K562 (cell line): ENCODE measurements around the gene PRKAG2. TPM values are rescaled to one million over a fixed set of nuclear protein-coding genes. Genes with fewer than 3 reads are reported as not detected.

Experiments
- ATAC-seq: fragments of 200-7000 bp; cut with Tn5 transposase; 3 replicates; pipeline ENCODE4 v1.9.1; 2020; ENCODE audit warnings: moderate library complexity
- BruUV-seq: library from RNA; stranded (reverse); fragments of 400-500 nt; replicated peaks from 2 replicates; lab custom pipeline; 2021; lab: Mats Ljungman, UMichigan
- CTCF ChIA-PET: fragments of 300-600 bp; formaldehyde crosslinking; extraction: SDS; loops from one replicate; lab custom pipeline; 2021; ENCODE audit warnings: low intra/inter-chr PET ratio; lab: Yijun Ruan, JAX
- POLR2A ChIA-PET: fragments of 300-600, 350-650 bp; sonication (Branson Sonifier 250); formaldehyde crosslinking; extraction: SDS; loops from one replicate; lab custom pipeline; 2021; ENCODE audit warnings: antibody characterized with exemption, inconsistent platforms; lab: Yijun Ruan, JAX
- DNase-seq, 4 experiments: peaks; one replicate each; pipeline versions ENCODE4 v3.0.0 to v3.0.0-alpha.2; 2011 to 2018; ENCODE audit warnings: low spot score in 3 of 4, mixed read lengths in 3 of 4; ENCODE audit errors: extremely low read depth in 1 of 4
- FAIRE-seq: peaks from 2 replicates; lab custom pipeline; 2011; peaks lifted over from hg19 to GRCh38; lab: Jason Lieb, UNC
- H2AFZ ChIP-seq: 2 replicates; pipeline ENCODE4 v1.6.0; 2011; ENCODE audit warnings: low read depth, low read length, control low read depth, inconsistent platforms
- H3K27ac ChIP-seq: fragments of 200-600 bp; 3 replicates; pipeline ENCODE4 v1.8.0; 2011; ENCODE audit warnings: low read depth, mild to moderate bottlenecking, control low read depth, inconsistent platforms, low read length, moderate library complexity, mixed read lengths; ENCODE audit errors: extremely low read depth
- H3K27me3 ChIP-seq, 2 experiments: fragments of 300-600 bp in 1 of 2; 2 replicates in 1 of 2; 3 replicates in 1 of 2; pipeline versions ENCODE4 v1.6.0 to v1.8.0; 2011; ENCODE audit warnings: inconsistent platforms in 2 of 2, low read length in 2 of 2, mild to moderate bottlenecking in 1 of 2, mixed read lengths in 1 of 2, moderate library complexity in 1 of 2; ENCODE audit not compliant: control insufficient read depth in 2 of 2, insufficient read depth in 2 of 2
- H3K36me3 ChIP-seq: fragments of 300-600 bp; 3 replicates; pipeline ENCODE4 v1.8.0; 2011; ENCODE audit warnings: mild to moderate bottlenecking, low read length, inconsistent platforms; ENCODE audit not compliant: control insufficient read depth, insufficient read depth
- H3K4me1 ChIP-seq, 2 experiments: fragments of 200-600 bp in 1 of 2; replicated peaks in 1 of 2; 2 replicates in 1 of 2; 3 replicates in 1 of 2; pipeline versions ENCODE4 v1.5.1 to v1.8.0; 2011; ENCODE audit warnings: inconsistent platforms in 2 of 2, low read length in 2 of 2, mild to moderate bottlenecking in 1 of 2, mixed read lengths in 1 of 2, moderate library complexity in 1 of 2; ENCODE audit not compliant: control insufficient read depth in 2 of 2, insufficient read depth in 2 of 2
- H3K4me2 ChIP-seq: 2 replicates; pipeline ENCODE4 v1.6.1; 2011; ENCODE audit warnings: low read length, control low read depth, inconsistent platforms, mixed read lengths; ENCODE audit not compliant: insufficient read depth
- H3K4me3 ChIP-seq: fragments of 200-600 bp; sonication (generic), shearing (Covaris generic); 2 replicates; pipeline ENCODE4 v1.5.1; 2016; ENCODE audit warnings: control low read depth, inconsistent platforms
- H3K79me2 ChIP-seq: fragments of 200-600 bp; 3 replicates; pipeline ENCODE4 v1.8.0; 2011; ENCODE audit warnings: low read length, inconsistent platforms; ENCODE audit not compliant: control insufficient read depth, insufficient read depth
- H3K9ac ChIP-seq, 2 experiments: 2 replicates each; pipeline versions ENCODE4 v1.6.0 to v1.6.1; 2011; ENCODE audit warnings: low read depth in 2 of 2, low read length in 2 of 2, control low read depth in 1 of 2, inconsistent platforms in 1 of 2, mild to moderate bottlenecking in 1 of 2, mixed read lengths in 1 of 2; ENCODE audit not compliant: insufficient read depth in 1 of 2
- H3K9me1 ChIP-seq: one replicate; pipeline ENCODE4 v1.6.0; 2011; ENCODE audit warnings: inconsistent platforms, mild to moderate bottlenecking, low read length, moderate library complexity; ENCODE audit not compliant: control insufficient read depth, insufficient read depth
- H3K9me3 ChIP-seq: replicated peaks from 2 replicates; pipeline ENCODE4 v1.5.1; 2011; ENCODE audit warnings: low read depth, low read length, inconsistent platforms; ENCODE audit not compliant: control insufficient read depth, insufficient read depth
- H4K20me1 ChIP-seq: replicated peaks from 2 replicates; pipeline ENCODE4 v1.6.1; 2011; ENCODE audit warnings: low read length, inconsistent platforms, mixed read lengths; ENCODE audit not compliant: control insufficient read depth, insufficient read depth
- BRF1 ChIP-seq: IDR thresholded peaks from 3 replicates; pipeline ENCODE4 v1.6.1; 2011; ENCODE audit warnings: borderline replicate concordance, mild to moderate bottlenecking; ENCODE audit not compliant: insufficient read length; ENCODE audit errors: extremely low read depth
- HDAC2 ChIP-seq: fragments of 450-650 bp; IDR thresholded peaks from 2 replicates; pipeline ENCODE4 v1.6.1; 2016; ENCODE audit warnings: mild to moderate bottlenecking
- MTA3 ChIP-seq: fragments of 450-650 bp; formaldehyde crosslinking; IDR thresholded peaks from 2 replicates; pipeline ENCODE4 v1.6.1; 2017; ENCODE audit warnings: mild to moderate bottlenecking, borderline replicate concordance
- NONO ChIP-seq, 2 experiments: fragments of 200-400 bp in 1 of 2; fragments of 450-650 bp in 1 of 2; formaldehyde crosslinking in 1 of 2; IDR thresholded peaks; 2 replicates each; pipeline ENCODE4 v1.6.1; 2017; ENCODE audit warnings: low read depth in 2 of 2, mild to moderate bottlenecking in 2 of 2, moderate library complexity in 2 of 2, low read length in 1 of 2
- PTRF ChIP-seq: fragments of 450-650 bp; IDR thresholded peaks from 2 replicates; pipeline ENCODE4 v1.6.1; 2016; ENCODE audit warnings: mild to moderate bottlenecking, missing genetic modification characterization, missing compliant biosample characterization
- SIN3B ChIP-seq: fragments of 450-650 bp; IDR thresholded peaks from 2 replicates; pipeline ENCODE4 v1.6.1; 2017; ENCODE audit warnings: low read depth, mild to moderate bottlenecking, moderate library complexity
- TSHZ1 ChIP-seq: fragments of 250-450 bp; sonication (Bioruptor Pico); IDR thresholded peaks from 2 replicates; pipeline ENCODE4 v1.4.0; 2020; ENCODE audit warnings: mild to moderate bottlenecking, moderate library complexity
- ZNF253 ChIP-seq: fragments of 250-450 bp; sonication (Bioruptor Pico); conservative IDR thresholded peaks from 2 replicates; pipeline ENCODE4 v1.6.1; 2021; ENCODE audit warnings: mild to moderate bottlenecking
- ZNF263 ChIP-seq: sonication (generic); formaldehyde crosslinking; IDR thresholded peaks from 2 replicates; pipeline ENCODE4 v1.8.0; 2022; ENCODE audit warnings: mild to moderate bottlenecking, missing genetic modification reagents, borderline replicate concordance
- WGBS: fragments of 100-300 bp; shearing (Covaris generic); methylation state at CpG from one replicate; pipeline ENCODE4 v1.1.6; 2016; ENCODE audit warnings: low coverage, mixed read lengths; ENCODE audit not compliant: insufficient coverage; ENCODE audit errors: missing lambda C conversion rate; 5-methylcytosine and 5-hydroxymethylcytosine counted together
- in situ Hi-C: fragments of 300-500 bp; cut with MboI; formaldehyde crosslinking; loops from 4 replicates; pipeline ENCODE4 v1.15.0; 2018; ENCODE audit warnings: inconsistent platforms, mixed read lengths
- intact Hi-C: fragments of 100-400 bp; cut with micrococcal nuclease; formaldehyde crosslinking; loops from 2 replicates; pipeline ENCODE4 v1.14.2; 2022
- polyA plus RNA-seq, 8 experiments: library from polyadenylated mRNA; depleted of rRNA in 4 of 8; stranded (reverse) in 5 of 8; unstranded in 3 of 8; fragments of >200 nt; fragmentation: Nextera tagmentation in 2 of 8; fragmentation: Illumina TruSeq in 1 of 8; extraction: Ambion mirVana in 2 of 8; extraction: Trizol in 1 of 8; gene quantifications; 2 replicates each; pipeline versions ENCODE4 v1.2.1 to v1.2.3, GENCODE V29; 2011 to 2014; ENCODE audit warnings: inconsistent platforms in 1 of 8, missing spikeins in 1 of 8
- total RNA-seq, 7 experiments: library from RNA; depleted of rRNA in 6 of 7; stranded (reverse); fragments of >200 nt in 6 of 7; fragmentation: Illumina TruSeq in 2 of 7; extraction: Trizol in 2 of 7; gene quantifications; 2 replicates each; pipeline versions ENCODE4 v1.2.1 to v1.2.3, GENCODE V29; 2011 to 2021; ENCODE audit warnings: low replicate concordance in 1 of 7
- TF ChIP-seq, protein P1 (sequence below): fragments of 250-450 bp; sonication (Bioruptor Pico); IDR thresholded peaks from 2 replicates; pipeline ENCODE4 v1.8.0; 2022; ENCODE audit warnings: moderate library complexity, mild to moderate bottlenecking, inconsistent platforms
- TF ChIP-seq, protein P2 (sequence below): fragments of 250-450 bp; sonication (Bioruptor Pico); IDR thresholded peaks from 2 replicates; pipeline ENCODE4 v1.5.0; 2021

PRKAG2 gene
- total and polyA plus RNA-seq, 9 of the 15 experiments (the other 6 are each of a cell fraction or from before 2014, with no cell fraction given) = 0.99 to 5.6 (median 3.3) TPM

GRCh38 chr7:151767557-151767956 is 109.4 kb downstream of the PRKAG2 start:
- Histone ChIP-seq H3K9me3 (no peaks in the 10 kb centered on the region), H3K27ac (no peak overlapping the region), H4K20me1 (peaks cover 3% of the 10 kb centered on the region), H3K9ac (no peak overlapping the region), H3K4me1 (no peaks in the 10 kb centered on the region), H3K36me3 (no peaks in the 10 kb centered on the region), H3K79me2 (no peaks in the 10 kb centered on the region), H3K4me3 (no peak overlapping the region), H3K4me2 (no peak overlapping the region), H3K9me1 (no peaks in the 10 kb centered on the region), H2AFZ (no peak overlapping the region), H3K27me3 (peaks cover 46 to 65% of the 10 kb centered on the region in 2 experiments)
- in situ Hi-C loops (no loop called here), intact Hi-C loops (no loop called here)
- TF ChIP-seq, protein P1, sequence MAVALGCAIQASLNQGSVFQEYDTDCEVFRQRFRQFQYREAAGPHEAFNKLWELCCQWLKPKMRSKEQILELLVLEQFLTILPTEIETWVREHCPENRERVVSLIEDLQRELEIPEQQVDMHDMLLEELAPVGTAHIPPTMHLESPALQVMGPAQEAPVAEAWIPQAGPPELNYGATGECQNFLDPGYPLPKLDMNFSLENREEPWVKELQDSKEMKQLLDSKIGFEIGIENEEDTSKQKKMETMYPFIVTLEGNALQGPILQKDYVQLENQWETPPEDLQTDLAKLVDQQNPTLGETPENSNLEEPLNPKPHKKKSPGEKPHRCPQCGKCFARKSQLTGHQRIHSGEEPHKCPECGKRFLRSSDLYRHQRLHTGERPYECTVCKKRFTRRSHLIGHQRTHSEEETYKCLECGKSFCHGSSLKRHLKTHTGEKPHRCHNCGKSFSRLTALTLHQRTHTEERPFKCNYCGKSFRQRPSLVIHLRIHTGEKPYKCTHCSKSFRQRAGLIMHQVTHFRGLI (CRISPR knock-in tag) = no peak
- no peak for TF ChIP-seq NONO (IDR thresholded peaks at IDR 0.05; ENCODE audit: low read depth in 2 of 2, low read length in 1 of 2)
- TF ChIP-seq HDAC2 = no peak
- TF ChIP-seq MTA3 = no peak
- no peak for TF ChIP-seq ZNF253 (CRISPR knock-in tag)
- TF ChIP-seq ZNF263 (CRISPR knock-in tag) = no peak
- TF ChIP-seq BRF1 = no peak
- TF ChIP-seq, protein P2, sequence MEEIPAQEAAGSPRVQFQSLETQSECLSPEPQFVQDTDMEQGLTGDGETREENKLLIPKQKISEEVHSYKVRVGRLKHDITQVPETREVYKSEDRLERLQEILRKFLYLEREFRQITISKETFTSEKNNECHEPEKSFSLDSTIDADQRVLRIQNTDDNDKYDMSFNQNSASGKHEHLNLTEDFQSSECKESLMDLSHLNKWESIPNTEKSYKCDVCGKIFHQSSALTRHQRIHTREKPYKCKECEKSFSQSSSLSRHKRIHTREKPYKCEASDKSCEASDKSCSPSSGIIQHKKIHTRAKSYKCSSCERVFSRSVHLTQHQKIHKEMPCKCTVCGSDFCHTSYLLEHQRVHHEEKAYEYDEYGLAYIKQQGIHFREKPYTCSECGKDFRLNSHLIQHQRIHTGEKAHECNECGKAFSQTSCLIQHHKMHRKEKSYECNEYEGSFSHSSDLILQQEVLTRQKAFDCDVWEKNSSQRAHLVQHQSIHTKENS (CRISPR knock-in tag) = no peak
- no peak for TF ChIP-seq SIN3B
- no peak for TF ChIP-seq TSHZ1 (CRISPR knock-in tag)
- TF ChIP-seq PTRF (tag) = no peak
- ChIA-PET CTCF (no interaction called here), POLR2A (interaction anchor here (0.7 to 0.9 kb wide), 2 partner anchors 11 to 215 kb away, joined by 3 to 4 read pairs; no protein-coding TSS in a partner anchor)
- no peak for DNase-seq
- BruUV-seq = no TSS peak
- ATAC-seq = no peak
- FAIRE-seq = no peak
- 0% methylated on average over 4 of the region's 4 CpGs for WGBS
